NCI-H460 (cell line): ENCODE measurements around the gene IFT25. TPM values are rescaled to one million over a fixed set of nuclear protein-coding genes. Genes with fewer than 3 reads are reported as not detected.

ENCODE experiments used
- DNase-seq: peaks from one replicate; pipeline ENCODE4 v3.0.0-alpha.2; 2016; ENCODE audit warnings: low read depth; ENCODE audit errors: extremely low read depth
- total RNA-seq: library from RNA; depleted of rRNA; stranded (reverse); fragments of >200 nt; shearing (Covaris generic); gene quantifications from 2 replicates; pipeline ENCODE4 v1.2.3, GENCODE V29; 2014

The IFT25 gene
- total RNA-seq, 1 experiment from 2014 or later: 32.6 TPM

DNA sequence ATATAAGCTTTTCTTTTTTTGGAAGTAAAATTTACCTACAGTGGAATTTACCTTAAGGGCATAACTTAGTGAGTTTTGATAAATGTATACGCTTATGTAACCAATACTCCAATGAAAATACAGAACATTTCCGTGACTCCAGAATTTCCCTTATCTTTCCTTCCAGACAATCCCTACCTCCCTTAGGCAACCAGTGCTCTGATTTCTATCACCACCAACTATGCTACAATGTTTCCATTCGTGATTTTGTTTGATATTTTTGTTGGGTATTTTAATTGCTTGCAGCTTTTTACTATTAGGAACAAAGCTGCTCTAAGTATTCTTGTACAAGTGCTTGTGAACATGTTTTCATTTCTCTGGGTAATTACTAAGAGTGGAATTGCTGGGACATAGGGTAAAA lies 14.6 kb downstream of the IFT25 start:
- DNase-seq: no peak

DNA sequence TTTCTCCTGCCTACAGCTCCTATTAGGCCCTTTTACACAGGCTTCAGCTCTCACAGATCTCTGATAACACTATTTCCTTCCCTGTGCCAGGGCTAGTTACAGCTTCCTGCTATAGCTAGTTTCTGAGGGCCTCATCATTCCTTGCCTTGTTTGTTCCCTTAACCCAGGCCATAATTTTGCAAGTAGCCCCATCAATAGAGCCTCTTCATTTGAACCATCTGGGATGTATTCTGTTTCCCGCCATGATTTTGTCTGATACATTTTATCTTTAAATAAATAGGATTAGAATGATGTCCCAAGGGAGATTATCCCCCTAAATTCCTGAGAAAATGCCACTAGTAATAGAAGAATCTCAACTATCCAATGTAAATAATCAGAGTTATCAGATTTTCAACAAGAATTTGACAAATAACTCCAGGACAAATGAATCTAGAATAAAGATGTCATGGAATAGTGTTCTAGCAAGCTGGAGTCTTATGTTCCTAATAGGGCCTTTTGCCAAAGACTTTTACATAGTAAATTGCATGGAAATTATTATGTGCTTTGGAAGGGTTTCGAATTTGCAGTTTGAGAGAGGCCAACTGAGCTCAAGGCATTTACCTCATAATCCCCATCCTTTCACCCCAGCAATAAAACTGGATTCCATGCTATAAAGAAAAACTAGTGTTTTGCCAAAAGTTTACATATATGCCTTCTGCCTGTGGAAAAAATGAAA lies 16.1 kb downstream of the IFT25 start:
- DNase-seq: no peak

DNA sequence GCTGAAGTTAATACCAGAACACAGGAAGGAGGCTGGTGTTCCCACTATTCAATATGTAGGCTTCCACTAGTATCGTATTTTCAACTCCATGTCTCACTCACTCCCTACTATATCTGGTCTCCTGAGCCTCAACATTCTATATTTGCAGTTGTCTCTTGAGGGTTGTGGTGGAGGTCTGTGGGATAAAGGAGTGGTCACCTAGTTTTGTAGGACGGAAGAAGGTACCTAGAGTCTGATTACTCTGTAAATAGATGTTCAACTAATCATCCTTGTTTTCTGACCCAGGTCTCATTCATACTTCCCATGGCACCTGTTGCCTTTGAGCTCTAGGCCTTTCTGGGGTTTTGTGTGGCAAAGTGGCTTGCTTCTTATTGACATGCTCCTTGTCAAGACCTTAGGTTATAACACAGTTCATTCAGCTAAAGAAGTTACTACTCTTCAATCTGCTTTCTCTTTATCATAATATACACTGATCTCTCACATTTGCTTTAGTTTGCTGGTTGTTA lies 18.1 kb downstream of the IFT25 start:
- DNase-seq: no peak

DNA sequence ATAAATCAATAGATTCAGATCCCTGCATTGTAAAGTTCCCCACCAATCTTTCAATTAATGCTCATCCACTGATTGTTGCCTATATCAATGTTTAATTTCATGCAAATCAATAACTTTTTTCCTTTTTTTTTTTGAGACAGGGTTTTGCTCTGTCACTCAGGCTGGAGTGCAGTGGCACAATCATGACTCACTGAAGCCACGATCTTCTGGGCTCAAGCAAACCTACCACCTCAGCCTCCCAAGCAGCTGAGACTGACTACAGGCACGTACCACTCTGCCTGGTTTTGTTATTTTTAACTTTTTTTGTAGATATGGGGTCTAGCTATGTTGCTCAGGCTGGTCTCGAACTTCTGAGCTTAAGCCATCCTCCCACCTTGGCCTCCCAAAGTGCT lies 25.8 kb downstream of the IFT25 start:
- DNase-seq: no peak

DNA sequence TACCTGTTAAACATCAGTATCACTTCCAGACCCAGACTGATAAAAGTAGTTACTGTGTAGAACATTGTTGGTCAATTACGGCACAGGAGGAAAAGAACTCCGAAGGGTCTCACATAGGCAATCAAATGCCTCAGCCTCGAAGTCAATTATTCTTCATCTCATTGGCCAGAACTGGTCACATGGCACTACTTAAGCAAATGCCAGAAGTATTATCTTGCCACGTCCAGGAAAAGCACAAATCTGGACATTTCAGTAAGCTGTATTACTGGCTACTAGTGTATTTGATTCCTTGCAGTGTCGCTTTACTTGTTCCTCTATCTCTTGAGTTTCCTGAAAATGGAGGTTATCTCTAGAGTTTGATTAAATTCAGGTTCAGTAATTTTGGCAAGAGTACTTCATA lies 27.2 kb downstream of the IFT25 start:
- no peak for DNase-seq

DNA sequence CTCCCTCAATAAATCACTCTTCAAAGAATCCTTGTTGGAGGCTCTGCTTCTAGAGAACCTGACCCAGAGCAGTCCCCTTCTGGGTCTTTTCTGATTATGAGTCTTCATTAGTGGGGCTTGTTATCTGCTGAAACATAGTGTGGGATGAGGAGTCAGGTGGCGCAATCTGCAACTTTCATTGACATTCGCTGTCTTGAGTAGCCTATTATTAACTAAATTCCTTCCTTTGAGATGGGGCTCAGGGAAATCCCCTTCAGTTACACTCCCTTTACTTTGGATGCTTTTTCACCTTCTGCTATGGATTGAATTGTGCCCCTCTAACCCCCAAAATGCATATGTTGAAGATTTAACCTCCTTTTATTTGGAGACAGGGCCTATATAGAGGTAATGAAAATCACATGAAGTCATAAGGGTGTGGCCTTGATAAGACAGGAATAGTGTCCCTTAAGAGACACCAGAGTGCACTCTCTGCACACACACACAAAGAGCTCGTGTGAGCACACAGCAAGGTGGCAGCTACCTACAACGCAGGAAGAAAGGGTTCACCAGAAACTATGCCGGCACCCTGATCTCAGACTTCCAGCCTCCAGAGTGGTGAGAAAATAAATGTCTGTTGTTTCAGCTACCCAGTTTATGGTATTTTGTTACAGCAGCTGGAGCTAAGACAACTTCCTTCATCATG lies 32.0 kb downstream of the IFT25 start:
- DNase-seq: no peak

DNA sequence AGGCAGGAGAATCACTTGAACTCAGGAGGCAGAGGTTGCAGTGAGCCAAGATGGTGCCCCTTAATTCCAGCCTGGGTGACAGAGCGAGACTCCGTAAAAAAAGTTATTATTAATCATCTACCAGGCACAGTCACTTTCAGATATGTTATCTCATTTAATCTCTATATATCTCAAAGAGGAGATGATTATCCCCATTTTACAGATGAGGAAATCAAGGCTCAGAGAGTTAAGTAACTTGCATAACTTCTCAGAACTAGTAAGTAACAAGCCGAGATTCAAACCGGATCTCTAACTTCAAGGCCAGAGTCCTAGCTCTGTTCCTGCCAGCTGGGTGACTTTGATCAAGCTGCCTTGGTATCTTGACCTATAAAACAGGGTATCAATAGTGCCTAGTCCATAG lies 34.1 kb downstream of the IFT25 start:
- DNase-seq: no peak

DNA sequence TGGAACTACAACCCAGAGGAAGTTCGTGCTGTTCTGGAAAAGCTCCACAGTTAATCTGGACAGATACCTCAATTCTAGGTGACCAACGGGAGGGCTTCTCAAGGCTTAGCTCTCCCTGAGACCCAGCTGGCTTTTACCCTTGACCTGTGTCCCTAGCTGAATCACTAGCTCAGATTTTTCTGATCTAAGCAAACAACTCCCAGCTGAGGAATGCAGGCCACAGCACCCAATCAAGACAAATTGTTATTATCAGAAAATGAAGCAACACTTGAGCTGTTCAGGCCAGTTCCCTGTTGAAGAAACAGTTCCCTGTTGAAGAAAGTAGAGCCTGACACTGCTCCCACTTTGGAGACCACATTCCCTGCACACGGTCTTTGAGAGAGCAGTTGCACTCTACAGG lies 35.6 kb downstream of the IFT25 start:
- DNase-seq: no peak

DNA sequence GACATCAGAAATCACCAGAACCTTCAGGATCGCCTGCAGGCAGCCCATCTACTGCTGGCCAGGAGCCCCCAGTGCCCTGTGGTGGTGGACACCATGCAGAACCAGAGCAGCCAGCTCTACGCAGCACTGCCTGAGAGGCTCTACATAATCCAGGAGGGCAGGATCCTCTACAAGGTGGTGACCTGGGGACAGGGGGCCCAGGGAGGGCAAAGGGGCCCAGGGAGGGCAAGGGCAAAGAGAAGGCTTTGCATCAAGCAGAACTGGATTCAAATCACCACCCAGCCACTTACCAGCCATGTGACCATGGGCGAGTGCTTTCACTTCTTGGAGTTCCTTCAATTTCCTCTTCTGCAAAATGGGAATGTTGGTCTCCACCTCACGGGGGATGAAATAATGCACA lies 39.4 kb downstream of the IFT25 start:
- DNase-seq: no peak

DNA sequence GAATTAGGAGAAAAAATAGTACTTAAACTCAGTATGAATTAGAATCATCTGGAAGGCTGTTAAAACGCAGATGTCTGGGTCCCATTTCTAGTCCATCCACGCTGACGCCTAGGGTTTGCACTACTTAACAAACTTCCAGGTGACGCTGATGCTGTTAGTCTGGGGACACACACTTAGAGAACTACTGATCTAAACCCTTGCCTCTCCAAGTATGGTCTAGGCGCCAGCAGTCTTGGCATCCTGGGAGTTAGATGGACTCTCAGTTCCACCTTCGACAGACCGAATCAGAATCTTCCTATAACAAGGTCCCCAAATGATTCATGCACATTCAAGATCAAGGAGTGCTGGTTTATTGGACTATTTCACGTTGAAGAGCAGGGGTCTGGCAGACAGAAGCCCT lies 40.0 kb downstream of the IFT25 start:
- DNase-seq: no peak

DNA sequence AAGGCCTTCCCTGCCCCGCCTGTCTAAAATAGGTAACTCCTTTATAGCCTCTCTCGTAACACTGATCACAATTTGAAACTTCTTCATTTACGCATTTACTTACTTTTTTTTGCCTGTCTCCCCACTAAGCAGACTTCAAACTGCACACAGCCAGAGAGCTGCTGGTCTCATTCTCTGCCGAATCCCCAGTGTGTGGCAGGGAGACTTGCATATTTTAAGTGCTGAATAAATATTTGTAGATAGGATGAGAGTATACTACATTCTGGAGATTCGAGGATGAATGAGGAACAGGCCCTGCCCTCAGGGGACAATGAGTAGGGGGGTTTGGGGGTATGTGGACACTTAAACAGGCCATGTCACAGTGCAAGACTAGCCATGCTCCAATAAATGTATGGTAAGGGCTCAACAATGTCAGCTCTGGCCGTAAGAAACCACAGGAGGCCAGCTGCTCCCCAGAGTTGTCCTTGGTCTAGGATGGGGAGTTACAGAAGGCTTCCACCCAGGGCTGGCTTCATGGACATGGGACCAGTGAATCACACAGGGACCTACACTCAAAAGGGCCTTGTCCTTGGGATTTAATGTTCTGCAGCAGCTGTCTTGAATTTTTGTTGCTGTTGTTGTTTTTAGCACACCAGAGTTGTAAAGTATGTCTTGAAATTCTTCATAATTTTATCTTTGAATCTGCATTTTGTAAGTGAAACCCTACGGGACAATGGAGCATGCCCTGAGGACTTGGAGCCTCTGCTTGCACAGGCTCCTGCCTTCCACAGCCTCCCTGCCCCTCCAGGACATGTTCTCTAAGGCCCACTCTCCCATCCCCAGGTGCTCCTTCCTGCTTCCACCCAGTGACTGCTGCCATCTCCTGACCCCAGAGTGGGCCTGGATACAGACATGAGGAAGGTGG lies 43.0 kb downstream of the IFT25 start:
- DNase-seq: no peak

DNA sequence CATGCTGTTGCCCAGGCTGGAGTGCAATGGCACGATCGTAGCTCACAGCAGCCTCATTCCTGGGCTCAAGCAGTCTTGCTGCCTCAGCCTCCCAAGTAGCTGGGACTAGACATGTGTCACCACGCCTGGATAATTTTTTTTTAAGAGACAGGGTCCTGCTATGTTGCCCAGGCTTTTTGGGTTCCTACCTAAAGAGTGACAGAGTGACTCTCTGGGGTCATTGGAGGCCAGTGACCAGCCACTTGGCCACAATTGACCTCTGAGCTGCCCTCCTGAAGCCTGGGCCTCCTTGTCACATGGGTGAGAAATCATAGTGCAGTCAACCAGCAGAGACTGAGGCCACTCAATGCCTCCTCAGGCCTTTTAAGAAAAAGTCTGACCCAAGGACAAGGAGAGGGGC lies 45.8 kb downstream of the IFT25 start:
- DNase-seq: no peak

DNA sequence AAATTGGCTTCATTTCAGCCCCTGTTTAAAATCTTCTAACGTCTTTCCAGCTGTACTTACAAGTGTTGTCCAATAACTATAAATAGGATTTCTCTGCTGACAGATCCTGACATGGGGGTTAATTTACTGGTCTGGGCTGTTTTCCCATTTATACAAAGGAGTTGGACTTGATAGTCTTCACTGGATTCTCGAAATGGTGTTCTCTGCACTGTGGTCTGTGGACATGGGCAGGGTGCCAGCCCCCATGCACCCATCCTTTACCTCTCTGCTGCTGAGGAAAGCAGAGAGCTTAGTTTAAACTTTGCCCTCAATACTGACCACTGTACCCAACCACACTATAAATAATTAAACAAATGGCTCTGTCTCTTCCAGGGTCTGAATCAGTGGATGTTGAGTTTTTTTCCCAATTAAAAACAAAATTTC lies 46.3 kb downstream of the IFT25 start:
- no peak for DNase-seq

DNA sequence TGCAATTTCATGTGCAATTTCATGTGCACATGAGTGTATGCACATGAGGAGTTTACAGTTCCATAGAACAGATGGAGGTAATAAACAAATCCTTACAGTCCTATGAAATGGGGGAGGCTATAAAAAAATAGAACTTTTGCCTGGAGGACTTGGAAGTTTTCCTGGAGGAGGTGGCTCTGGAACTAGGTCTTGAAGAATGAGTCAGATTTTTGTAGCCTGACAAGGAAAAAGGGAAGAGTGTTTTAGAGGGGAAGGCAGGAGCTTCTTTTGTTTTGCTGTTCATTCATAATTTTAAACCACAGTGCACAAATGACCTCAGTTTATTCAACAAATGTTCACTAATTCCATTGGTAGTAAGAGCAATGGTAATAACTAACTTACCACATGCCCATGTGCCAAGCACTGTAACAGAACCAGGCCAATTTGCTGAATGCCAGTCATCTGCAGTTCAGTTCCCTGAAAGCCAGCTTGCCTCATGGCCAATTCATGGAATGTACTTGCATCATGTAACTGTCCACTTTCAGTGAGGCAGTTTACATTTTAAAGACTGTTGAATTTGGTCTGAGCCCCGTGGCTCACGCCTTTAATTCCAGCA lies 48.8 kb downstream of the IFT25 start:
- no peak for DNase-seq

DNA sequence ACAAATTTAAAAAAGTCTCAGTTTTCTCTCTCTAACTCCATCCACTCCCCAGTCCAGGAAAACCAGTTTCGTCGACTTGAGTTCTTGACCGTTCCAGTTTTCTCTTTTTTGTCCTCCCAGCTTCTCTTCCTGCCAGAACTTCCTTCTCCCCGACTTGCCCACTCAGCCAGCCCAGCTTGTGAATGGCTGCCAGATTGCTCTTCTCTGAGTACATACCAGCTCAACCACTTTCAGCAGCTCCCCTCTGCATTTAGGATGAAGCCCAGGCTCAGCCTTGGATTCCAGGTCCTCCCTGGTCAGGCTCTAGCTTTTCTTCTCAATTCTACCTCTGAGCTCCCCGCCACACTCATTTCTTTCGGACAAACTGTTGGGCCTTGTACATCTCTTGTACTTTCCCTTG lies 50.1 kb downstream of the IFT25 start:
- no peak for DNase-seq

DNA sequence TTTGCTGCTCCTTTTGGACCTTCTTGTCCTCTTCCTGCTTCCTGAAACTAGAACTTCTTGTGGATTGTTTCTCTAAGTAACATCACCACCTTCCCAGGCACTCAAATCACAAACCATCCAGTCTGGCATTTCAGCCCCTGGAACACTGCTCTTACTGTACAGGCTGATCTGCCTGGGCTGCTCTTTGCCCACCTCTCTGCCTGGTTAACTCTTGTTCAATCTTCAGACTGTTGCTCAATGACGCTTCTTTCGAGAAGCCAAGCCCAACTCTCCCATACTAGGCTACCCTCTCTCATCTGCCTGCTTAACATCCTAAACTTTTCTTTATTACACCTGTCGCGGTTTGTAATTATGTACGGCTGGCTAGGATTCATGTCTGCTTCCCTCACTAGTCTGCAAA lies 50.9 kb downstream of the IFT25 start:
- no peak for DNase-seq

DNA sequence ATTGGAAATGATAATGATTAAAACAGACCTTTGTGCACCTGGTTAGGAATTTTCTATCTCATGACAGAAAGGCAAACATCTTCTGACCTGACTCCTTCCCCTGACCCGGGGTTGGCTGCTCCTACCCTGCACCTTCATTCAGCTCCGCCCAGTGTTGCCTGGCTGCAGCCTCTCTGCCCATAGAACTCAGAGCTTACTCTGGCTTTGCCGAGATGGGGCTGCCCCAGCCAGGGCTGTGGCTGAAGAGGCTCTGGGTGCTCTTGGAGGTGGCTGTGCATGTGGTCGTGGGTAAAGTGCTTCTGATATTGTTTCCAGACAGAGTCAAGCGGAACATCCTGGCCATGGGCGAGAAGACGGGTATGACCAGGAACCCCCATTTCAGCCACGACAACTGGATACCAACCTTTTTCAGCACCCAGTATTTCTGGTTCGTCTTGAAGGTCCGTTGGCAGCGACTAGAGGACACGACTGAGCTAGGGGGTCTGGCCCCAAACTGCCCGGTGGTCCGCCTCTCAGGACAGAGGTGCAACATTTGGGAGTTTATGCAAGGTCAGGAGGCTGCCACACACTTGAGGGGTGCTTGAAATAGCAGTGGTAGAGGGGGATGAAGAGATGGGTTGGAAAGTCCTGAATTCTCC lies 51.4 kb downstream of the IFT25 start, which contains the start of gene DIO1:
Gene DIO1 (plus strand): TSS at position 189 of the 638 bp plus-strand sequence. CDS start 24 bp downstream, at position 213.
- no peak for DNase-seq

DNA sequence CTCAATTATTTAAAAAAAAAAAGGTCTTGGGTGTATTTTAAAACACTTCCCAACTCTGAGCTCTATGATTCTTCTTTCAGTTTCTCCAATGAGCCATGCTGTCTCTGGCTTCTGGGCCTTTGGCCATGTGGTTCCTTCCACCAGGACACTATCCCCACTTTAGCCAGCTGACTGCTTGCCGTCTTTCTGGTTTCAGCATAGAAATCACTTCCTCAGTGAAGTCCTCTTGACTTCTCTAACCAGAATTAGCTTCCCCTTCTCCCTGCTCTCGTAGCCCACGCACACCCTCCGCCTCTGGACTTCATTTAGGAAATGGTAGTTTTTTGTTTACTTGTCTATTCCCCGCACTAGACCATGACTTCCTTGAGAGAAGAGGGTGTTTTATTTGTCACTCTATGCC lies 52.6 kb downstream of the IFT25 start:
- DNase-seq: no peak

DNA sequence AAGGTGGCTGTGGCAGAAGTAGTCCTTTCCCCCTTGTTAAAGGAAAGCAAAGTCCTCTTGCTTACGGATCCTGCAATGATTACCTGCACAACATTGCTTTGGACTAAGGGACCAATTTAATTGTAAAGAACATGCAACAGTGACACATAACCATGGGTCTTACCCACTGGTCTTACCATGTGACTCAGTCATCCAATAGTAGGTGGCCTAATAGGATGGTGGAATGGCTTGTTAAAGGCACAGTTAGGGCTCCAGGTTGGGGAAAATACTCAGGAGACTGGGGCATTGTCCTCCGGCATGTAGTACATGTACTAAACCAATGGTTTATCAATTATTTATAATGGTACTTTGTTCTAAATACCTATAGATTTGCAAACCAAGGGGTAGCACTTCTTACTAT lies 53.8 kb downstream of the IFT25 start:
- DNase-seq: no peak

DNA sequence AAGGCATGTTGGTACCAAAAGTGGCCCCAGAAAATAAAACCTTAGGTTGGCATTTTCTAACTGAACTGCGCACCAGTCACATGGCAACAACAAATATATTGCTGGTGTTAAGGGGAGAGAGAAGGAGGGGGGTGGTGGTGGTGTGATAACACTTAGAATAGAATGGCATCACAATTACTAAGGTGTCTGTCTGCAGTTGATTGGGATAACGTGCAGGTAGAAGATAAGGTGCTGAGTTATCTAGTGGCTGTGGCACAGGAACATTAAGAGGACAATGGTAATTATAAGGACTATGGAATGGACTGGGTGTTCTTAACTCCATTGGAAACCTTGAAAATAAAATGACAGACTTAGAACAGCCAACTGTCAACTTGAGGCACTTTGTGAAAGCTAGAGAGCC lies 54.5 kb downstream of the IFT25 start:
- DNase-seq: no peak
